ENCODE results near the gene PLCL2. TPM values are rescaled to one million over a fixed set of nuclear protein-coding genes. Genes with fewer than 3 reads are reported as not detected.

PLCL2 gene
- total RNA-seq, 1 experiment from 2014 or later = 32.1 TPM

DNA sequence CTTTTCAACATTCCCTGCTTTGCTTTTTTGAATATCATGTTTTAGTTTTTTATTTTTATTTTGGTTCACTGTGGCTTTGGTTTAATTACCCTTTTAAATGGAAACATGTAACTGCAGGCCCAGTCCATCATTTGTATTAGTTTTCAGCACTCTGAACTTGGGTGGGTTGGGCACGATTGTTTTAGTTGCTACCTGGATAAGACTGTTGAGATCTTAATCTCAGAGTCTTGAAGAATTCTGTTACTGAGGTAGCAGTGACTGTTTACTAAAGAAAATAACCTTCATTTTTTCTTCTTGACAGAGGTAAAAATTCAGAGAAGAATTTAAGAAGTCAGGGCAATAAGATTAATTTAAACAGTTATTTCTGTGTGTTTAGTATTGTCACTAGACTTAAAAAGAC lies 15.2 kb downstream of the PLCL2 start:
- H4K20me1 ChIP-seq (ENCODE audit: control insufficient read depth, insufficient read depth, insufficient read length) = no peaks in the 10 kb centered on the region
- no peaks in the 10 kb centered on the region for H3K9me3 ChIP-seq (ENCODE audit: control insufficient read depth, low read depth, low read length)
- peaks cover 67 to 75% of the 10 kb centered on the region in 2 experiments for H3K4me1 Mint-ChIP-seq
- no peaks in the 10 kb centered on the region for H3K9me3 Mint-ChIP-seq
- no peak overlapping the region for H3K4me3 Mint-ChIP-seq
- DNase-seq = no peak
- no peak overlapping the region for H3K4ac ChIP-seq (ENCODE audit: low read depth, low read length)
- H3K14ac ChIP-seq (ENCODE audit: insufficient read depth, low read length) = no peak overlapping the region
- no peaks in the 10 kb centered on the region for H3K23me2 ChIP-seq (ENCODE audit: insufficient read length, low read depth, low read length, poor library complexity, severe bottlenecking)
- no peak overlapping the region for H4K91ac ChIP-seq (ENCODE audit: insufficient read length, low read depth, low read length)
- H2BK12ac ChIP-seq (ENCODE audit: insufficient read length, low read depth, low read length) = no peak overlapping the region
- H4K8ac ChIP-seq (replicated peaks; ENCODE audit: insufficient read length, low read depth, low read length) = no peak overlapping the region
- no peak overlapping the region for H3K4me2 ChIP-seq (ENCODE audit: insufficient read depth, insufficient read length, low read length)
- no peak overlapping the region for H2AFZ ChIP-seq (ENCODE audit: low read length)
- H2AK5ac ChIP-seq (ENCODE audit: insufficient read length, low read length) = no peak overlapping the region
- H3K9ac ChIP-seq (ENCODE audit: extremely low read depth, insufficient read length, low read length) = no peak overlapping the region
- no peak overlapping the region for H3T11ph ChIP-seq (ENCODE audit: low read length)
- no peaks in the 10 kb centered on the region for H3K27me3 ChIP-seq (ENCODE audit: insufficient read depth, low read length)
- H3K27ac ChIP-seq (ENCODE audit: insufficient read length, low read depth, low read length) = no peak overlapping the region
- H3K79me2 ChIP-seq (ENCODE audit: insufficient read depth, low read length) = 0 out of 2 replicates have a peak, but pooled peaks cover under 1% of the 10 kb centered on the region
- no peak overlapping the region for H3K18ac ChIP-seq (ENCODE audit: insufficient read length, low read depth, low read length)
- no peak overlapping the region for H2BK15ac ChIP-seq (ENCODE audit: low read depth, low read length)
- no peak overlapping the region for H3K27ac Mint-ChIP-seq
- no peak overlapping the region for H2BK120ac ChIP-seq (ENCODE audit: low read depth, low read length, poor library complexity, severe bottlenecking)
- WGBS (ENCODE audit: extremely low coverage, insufficient read length, low lambda C conversion rate) = no CpG with 5 or more reads among the region's 1 CpG
- no peak overlapping the region for H2BK5ac ChIP-seq (ENCODE audit: insufficient read length, low read length)
- no peak overlapping the region for H3K56ac ChIP-seq (ENCODE audit: insufficient read length, low read depth, low read length)
- H4K5ac ChIP-seq (ENCODE audit: insufficient read length, low read depth, low read length) = no peak overlapping the region
- H3K27me3 Mint-ChIP-seq (ENCODE audit: low read depth) = no peaks in the 10 kb centered on the region
- TF ChIP-seq CTCF (conservative IDR thresholded peaks at IDR 0.05) = no peak
- peaks cover 0 to 6% (median 2%) of the 10 kb centered on the region in 3 experiments; a peak in 3 of 7 replicates for H3K36me3 Mint-ChIP-seq (ENCODE audit: insufficient read depth in 1 of 3, low read depth in 3 of 3)
- no peaks in the 10 kb centered on the region for H3K79me1 ChIP-seq (ENCODE audit: insufficient read depth, low read depth, low read length, poor library complexity, severe bottlenecking)
- H3K4me1 ChIP-seq (ENCODE audit: insufficient read depth, low read length) = peaks cover 3% of the 10 kb centered on the region; the same call in 1 of the 2 replicates
- no peak overlapping the region for H3K23ac ChIP-seq (ENCODE audit: insufficient read length, low read depth, low read length)
- no peak overlapping the region for H2BK20ac ChIP-seq (ENCODE audit: low read depth, low read length, poor library complexity, severe bottlenecking)
